ENCODE measurements around the gene STARD13. TPM values are rescaled to one million over a fixed set of nuclear protein-coding genes. Genes with fewer than 3 reads are reported as not detected.

STARD13 gene
- total RNA-seq, 1 experiment from 2014 or later = 2.1 TPM

- H3K23ac ChIP-seq (ENCODE audit: insufficient read length, low read depth, low read length) = no peak overlapping the region
- H3K4me1 Mint-ChIP-seq = peaks cover 21 to 32% of the 10 kb centered on the region in 2 experiments
- H4K20me1 ChIP-seq (ENCODE audit: control insufficient read depth, insufficient read depth, insufficient read length) = no peaks in the 10 kb centered on the region
- no peak overlapping the region for H2AK5ac ChIP-seq (ENCODE audit: insufficient read length, low read length)
- no peaks in the 10 kb centered on the region; the same call in 1 of the 2 replicates for H3K27me3 Mint-ChIP-seq (ENCODE audit: low read depth)
- H4K8ac ChIP-seq (replicated peaks; ENCODE audit: insufficient read length, low read depth, low read length) = no peak overlapping the region
- no peak overlapping the region for H3T11ph ChIP-seq (ENCODE audit: low read length)
- no peak overlapping the region; a peak in 1 of 7 replicates for H3K27ac Mint-ChIP-seq
- H3K23me2 ChIP-seq (ENCODE audit: insufficient read length, low read depth, low read length, poor library complexity, severe bottlenecking) = peaks cover 4% of the 10 kb centered on the region
- no peak overlapping the region for H2BK120ac ChIP-seq (ENCODE audit: low read depth, low read length, poor library complexity, severe bottlenecking)
- TF ChIP-seq CTCF (conservative IDR thresholded peaks at IDR 0.05) = no peak
- H4K91ac ChIP-seq (ENCODE audit: insufficient read length, low read depth, low read length) = no peak overlapping the region
- H3K9ac ChIP-seq (ENCODE audit: extremely low read depth, insufficient read length, low read length) = no peak overlapping the region
- H3K4me3 Mint-ChIP-seq = no peak overlapping the region
- H3K4me1 ChIP-seq (ENCODE audit: insufficient read depth, low read length) = no peaks in the 10 kb centered on the region; the same call in 1 of the 2 replicates
- H3K9me3 Mint-ChIP-seq = no peaks in the 10 kb centered on the region
- no peak overlapping the region for H2BK5ac ChIP-seq (ENCODE audit: insufficient read length, low read length)
- no peaks in the 10 kb centered on the region for H3K9me3 ChIP-seq (ENCODE audit: control insufficient read depth, low read depth, low read length)
- no peak overlapping the region for H2BK20ac ChIP-seq (ENCODE audit: low read depth, low read length, poor library complexity, severe bottlenecking)
- no peaks in the 10 kb centered on the region for H3K36me3 Mint-ChIP-seq (ENCODE audit: insufficient read depth in 1 of 3, low read depth in 3 of 3)
- DNase-seq = no peak
- no peak overlapping the region for H2BK15ac ChIP-seq (ENCODE audit: low read depth, low read length)
- no peak overlapping the region for H2BK12ac ChIP-seq (ENCODE audit: insufficient read length, low read depth, low read length)
- no peak overlapping the region for H3K4ac ChIP-seq (ENCODE audit: low read depth, low read length)
- H3K4me2 ChIP-seq (ENCODE audit: insufficient read depth, insufficient read length, low read length) = no peak overlapping the region
- H2AFZ ChIP-seq (ENCODE audit: low read length) = no peak overlapping the region
- no peak overlapping the region for H3K27ac ChIP-seq (ENCODE audit: insufficient read length, low read depth, low read length)
- H3K56ac ChIP-seq (ENCODE audit: insufficient read length, low read depth, low read length) = no peak overlapping the region
- H3K18ac ChIP-seq (ENCODE audit: insufficient read length, low read depth, low read length) = no peak overlapping the region
- H3K27me3 ChIP-seq (ENCODE audit: insufficient read depth, low read length) = no peaks in the 10 kb centered on the region
- H3K79me2 ChIP-seq (ENCODE audit: insufficient read depth, low read length) = no peaks in the 10 kb centered on the region
- no peak overlapping the region for H3K14ac ChIP-seq (ENCODE audit: insufficient read depth, low read length)
- H4K5ac ChIP-seq (ENCODE audit: insufficient read length, low read depth, low read length) = no peak overlapping the region
- H3K79me1 ChIP-seq (ENCODE audit: insufficient read depth, low read depth, low read length, poor library complexity, severe bottlenecking) = no peaks in the 10 kb centered on the region
- WGBS (ENCODE audit: extremely low coverage, insufficient read length, low lambda C conversion rate) = no CpG with 5 or more reads among the region's 5 CpGs
These were observed 4.6 kb downstream of the STARD13 start for GRCh38 chr13:33280923-33281322.

Measured in H9 (cell line).